Tibial artery (tissue), 4 donors: Measurements from ENCODE around the gene SLC25A21.
"Not testable (repeated sequence)": the region's sequence is repeated elsewhere in the genome, so short reads cannot be mapped to it uniquely, and the experiment has no call there.

Experiments used
- DNase-seq, 2 donors: peaks; one replicate each; pipeline ENCODE4 v3.0.0-alpha.2; 2019
- H3K27ac ChIP-seq, 2 donors: fragments of 200-600 bp; sonication (generic) in 1 of 2; 1 replicate in 1 of 2; 2 replicates in 1 of 2; pipeline ENCODE4 v1.5.1; 2018 to 2019; ENCODE audit warnings: mild to moderate bottlenecking in 1 of 2
- H3K27me3 ChIP-seq, 2 donors: fragments of 200-600 bp; sonication (generic) in 1 of 2; one replicate each; pipeline versions ENCODE4 v1.5.1 to v1.6.0; 2016 to 2019
- H3K36me3 ChIP-seq, 3 donors: fragments of 200-600 bp; sonication (generic) in 2 of 3; one replicate each; pipeline ENCODE4 v1.5.1; 2016 to 2019; ENCODE audit warnings: mild to moderate bottlenecking in 2 of 3
- H3K4me1 ChIP-seq, 4 donors: fragments of 200-600 bp; sonication (generic) in 2 of 4; 1 replicate in 3 of 4; 2 replicates in 1 of 4; pipeline ENCODE4 v1.5.1; 2016 to 2019
- H3K4me3 ChIP-seq, 2 donors: fragments of 200-600 bp; sonication (generic) in 1 of 2; 1 replicate in 1 of 2; 2 replicates in 1 of 2; pipeline ENCODE4 v1.5.1; 2018 to 2019; ENCODE audit warnings: mild to moderate bottlenecking in 2 of 2
- H3K9me3 ChIP-seq, 3 donors: fragments of 200-600 bp; sonication (generic) in 1 of 3; one replicate each; pipeline ENCODE4 v1.5.1; 2016 to 2019
- CTCF ChIP-seq, 2 experiments: fragments of 200-600 bp in 1 of 2; fragments of 450-650 bp in 1 of 2; IDR thresholded peaks; one replicate each; pipeline ENCODE4 v1.5.1; 2017 to 2019; ENCODE audit warnings: antibody characterized with exemption in 2 of 2, mild to moderate bottlenecking in 1 of 2, moderate library complexity in 1 of 2
- intact Hi-C: fragments of 100-400 bp; cut with DNase I; formaldehyde crosslinking; loops from one replicate; pipeline ENCODE4 v1.15.0; 2023; ENCODE audit warnings: low total_unique reads

Gene SLC25A21

GRCh38 chr14:36713960-36714703, 458.3 kb downstream of the SLC25A21 start:
- no peak for TF ChIP-seq CTCF (IDR thresholded peaks at IDR 0.05)
- DNase-seq = no peak

GRCh38 chr14:36707570-36707969, 464.8 kb downstream of the SLC25A21 start:
- H3K36me3 ChIP-seq = no peaks in the 10 kb centered on the region
- H3K27ac ChIP-seq = no peak overlapping the region
- H3K9me3 ChIP-seq = no peaks in the 10 kb centered on the region
- DNase-seq = no peak
- H3K4me1 ChIP-seq = no peaks in the 10 kb centered on the region
- intact Hi-C loops = no loop called here
- no peaks in the 10 kb centered on the region for H3K27me3 ChIP-seq
- TF ChIP-seq CTCF (IDR thresholded peaks at IDR 0.05) = no peak
- no peak overlapping the region for H3K4me3 ChIP-seq

More at GRCh38 chr14:36713960-36714703, 458.3 kb downstream of the SLC25A21 start:
- H3K4me3 ChIP-seq = no peak overlapping the region
- no peaks in the 10 kb centered on the region for H3K4me1 ChIP-seq
- H3K27me3 ChIP-seq = no peaks in the 10 kb centered on the region
- H3K36me3 ChIP-seq = no peaks in the 10 kb centered on the region
- H3K27ac ChIP-seq = no peak overlapping the region
- no peaks in the 10 kb centered on the region for H3K9me3 ChIP-seq
- intact Hi-C loops = no loop called here

GRCh38 chr14:36702474-36702873, 469.9 kb downstream of the SLC25A21 start:
- no peaks in the 10 kb centered on the region for H3K4me1 ChIP-seq
- no peak for TF ChIP-seq CTCF (IDR thresholded peaks at IDR 0.05)

GRCh38 chr14:36701132-36701531, 471.3 kb downstream of the SLC25A21 start:
- TF ChIP-seq CTCF (IDR thresholded peaks at IDR 0.05) = no peak
- H3K9me3 ChIP-seq = peaks cover 0 to 6% (median 0%) of the 10 kb centered on the region in 3 donors
- no peak for DNase-seq
- H3K4me3 ChIP-seq = no peak overlapping the region
- no peaks in the 10 kb centered on the region for H3K36me3 ChIP-seq
- no peaks in the 10 kb centered on the region for H3K4me1 ChIP-seq
- H3K27me3 ChIP-seq = no peaks in the 10 kb centered on the region
- no peak overlapping the region for H3K27ac ChIP-seq
- intact Hi-C loops = no loop called here

More at GRCh38 chr14:36702474-36702873, 469.9 kb downstream of the SLC25A21 start:
- no peak overlapping the region for H3K4me3 ChIP-seq
- DNase-seq = no peak
- no peaks in the 10 kb centered on the region for H3K36me3 ChIP-seq
- H3K27ac ChIP-seq = no peak overlapping the region
- H3K9me3 ChIP-seq = peaks cover 0 to 6% (median 0%) of the 10 kb centered on the region in 3 donors
- intact Hi-C loops = no loop called here
- no peaks in the 10 kb centered on the region for H3K27me3 ChIP-seq

GRCh38 chr14:36700651-36701050, 471.8 kb downstream of the SLC25A21 start:
- intact Hi-C loops = no loop called here
- TF ChIP-seq CTCF (IDR thresholded peaks at IDR 0.05) = no peak
- DNase-seq = no peak
- no peaks in the 10 kb centered on the region for H3K27me3 ChIP-seq
- no peaks in the 10 kb centered on the region for H3K36me3 ChIP-seq
- no peak overlapping the region for H3K4me3 ChIP-seq
- peaks cover 0 to 6% (median 0%) of the 10 kb centered on the region in 3 donors for H3K9me3 ChIP-seq
- no peaks in the 10 kb centered on the region for H3K4me1 ChIP-seq
- no peak overlapping the region for H3K27ac ChIP-seq

GRCh38 chr14:36699420-36699819, 473.0 kb downstream of the SLC25A21 start:
- H3K36me3 ChIP-seq, H3K27ac ChIP-seq, H3K27me3 ChIP-seq, H3K4me1 ChIP-seq, DNase-seq, H3K4me3 ChIP-seq, intact Hi-C loops, H3K9me3 ChIP-seq: not testable (repeated sequence)
